ENCODE measurements around the gene S100Z. TPM values are rescaled to one million over a fixed set of nuclear protein-coding genes. Genes with fewer than 3 reads are reported as not detected.

S100Z gene
- total RNA-seq: not detected

DNA sequence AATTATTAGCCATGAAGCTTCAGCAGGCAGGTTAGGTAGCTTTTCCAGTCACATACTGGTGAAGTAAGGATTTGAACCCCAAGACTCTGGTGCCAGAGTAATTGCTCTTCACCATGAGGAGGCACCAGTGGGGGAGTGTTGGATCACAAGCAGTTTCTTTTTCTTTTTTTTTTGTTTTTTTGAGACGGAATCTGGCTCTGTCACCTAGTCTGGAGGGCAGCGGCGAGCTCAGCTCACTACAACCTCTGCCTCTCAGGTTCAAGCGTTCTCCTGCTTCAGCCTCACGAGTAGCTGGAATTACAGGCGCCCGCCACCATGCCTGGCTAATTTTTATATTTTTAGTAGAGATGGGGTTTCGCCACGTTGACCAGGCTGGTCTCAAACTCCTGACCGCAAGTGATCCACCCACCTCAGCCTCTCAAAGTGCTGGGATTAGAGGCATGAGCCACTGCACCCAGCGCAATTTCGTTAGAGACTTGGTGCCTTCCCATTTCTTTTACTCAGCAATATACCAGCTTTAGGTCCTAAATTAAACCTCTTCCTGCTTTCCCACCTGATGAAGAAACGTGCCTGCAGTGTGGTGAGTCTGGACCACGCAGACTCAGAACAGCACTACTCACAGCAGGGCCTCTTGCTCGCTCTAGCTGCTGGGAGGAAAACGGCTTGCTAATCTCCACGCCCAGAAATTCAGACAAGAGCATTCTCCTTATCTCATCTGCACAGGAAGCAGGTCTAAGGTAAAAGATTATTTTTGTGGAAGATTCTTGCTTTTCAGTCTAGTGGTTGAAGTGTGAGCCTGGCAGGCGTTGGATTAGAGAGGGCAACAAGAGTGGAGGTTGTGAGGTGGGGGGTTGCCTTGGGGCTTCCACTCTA lies at the start of gene S100Z:
TSS of gene S100Z (plus strand) at position 596 of the 873 bp plus-strand sequence. CDS start 25,346 bp downstream, outside the sequence.

DNA sequence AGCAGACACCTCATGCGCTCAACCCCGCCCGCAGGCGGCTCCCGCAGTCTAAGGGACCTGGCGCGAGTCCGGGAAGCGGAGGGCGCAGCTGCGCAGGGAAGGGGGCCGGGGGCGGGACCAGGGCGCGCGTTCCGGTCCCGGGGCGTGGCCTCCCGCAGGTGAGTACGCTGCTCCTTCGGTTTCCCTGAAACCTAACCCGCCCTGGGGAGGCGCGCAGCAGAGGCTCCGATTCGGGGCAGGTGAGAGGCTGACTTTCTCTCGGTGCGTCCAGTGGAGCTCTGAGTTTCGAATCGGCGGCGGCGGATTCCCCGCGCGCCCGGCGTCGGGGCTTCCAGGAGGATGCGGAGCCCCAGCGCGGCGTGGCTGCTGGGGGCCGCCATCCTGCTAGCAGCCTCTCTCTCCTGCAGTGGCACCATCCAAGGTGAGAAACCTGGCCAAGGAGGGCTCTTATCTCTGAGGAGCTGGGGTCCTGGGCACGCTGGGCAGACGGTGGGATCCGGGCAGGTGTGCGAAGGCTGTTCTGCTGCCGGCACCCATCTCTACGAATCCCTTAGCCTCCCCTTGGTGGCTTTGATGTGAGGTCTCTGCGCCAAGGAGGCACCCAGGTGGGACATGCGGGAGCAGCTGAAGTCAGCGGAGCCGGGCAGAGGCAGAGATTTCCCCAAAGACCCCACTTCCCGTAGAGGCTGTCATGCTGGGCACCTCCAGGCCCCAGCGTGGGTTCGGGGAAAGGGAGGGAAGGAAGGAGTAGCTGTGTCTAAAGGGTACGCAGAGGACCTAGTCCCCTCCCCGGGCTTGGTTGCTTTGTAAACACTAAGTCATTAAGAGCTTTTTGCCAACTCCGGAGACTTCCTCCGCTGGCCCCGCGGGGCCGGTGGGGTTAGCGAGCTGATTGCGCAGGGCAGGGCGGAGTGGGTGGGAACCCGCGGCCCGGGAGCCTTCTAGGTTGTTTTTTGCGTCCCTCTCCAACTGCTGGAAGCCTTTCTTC lies 30.7 kb upstream of the S100Z start, which contains the start of gene F2RL1:
TSS of gene F2RL1 (plus strand) at position 187 of the 988 bp plus-strand sequence. CDS start at position 340, 153 bp downstream.

GRCh38 chr5:76952795-76953536 lies 103.2 kb downstream of the S100Z start, which contains the start of gene CRHBP:
Gene CRHBP, plus strand, starts transcription at chr5:76953045. Its CDS starts 90 bp downstream, at chr5:76953135.

Small RNA genes within 50 kb of the gene (small RNA-seq; reads per million reads assigned to genes)
- 0 reads per million in 2 donors for gene RN7SL208P
- 0 to 0.17 reads per million in 2 donors for gene RNU6ATAC36P

Other genes starting within 250 kb of the S100Z start
- gene F2RL2, start 226.6 kb upstream of the S100Z start, total RNA-seq: not detected
- gene F2R, start 133.9 kb upstream of the S100Z start, total RNA-seq: 10 to 100 TPM; 44.4 to 46.3 TPM
- gene F2RL1, start 31.0 kb upstream of the S100Z start, total RNA-seq: under 1 TPM in 1 of 2 donors, not detected in 1; 0.33 TPM
- gene CRHBP, start 103.0 kb downstream of the S100Z start, total RNA-seq: under 1 TPM in 1 of 2 donors, not detected in 1; 0.67 TPM
- gene AGGF1, start 180.4 kb downstream of the S100Z start, total RNA-seq: 10 to 100 TPM; 18.0 to 23.4 TPM
- gene ZBED3, start 237.3 kb downstream of the S100Z start, total RNA-seq: 1 to 10 TPM; 2.7 to 2.8 TPM